Frontal cortex (tissue), 1 donor: ENCODE results near the gene DMRTC1. TPM values are rescaled to one million over a fixed set of nuclear protein-coding genes. Genes with fewer than 3 reads are reported as not detected.

Source experiments
- total RNA-seq: library from RNA; depleted of rRNA; stranded (reverse); fragments of >200 nt; gene quantifications from one replicate; pipeline ENCODE4 v1.2.3, GENCODE V29; 2014

DMRTC1 gene
- total RNA-seq, 1 donor from 2014 or later: not detected

Other genes starting within 250 kb of the DMRTC1 start
- 2.4 TPM for gene PHKA1, start 229.5 kb downstream of the DMRTC1 start, total RNA-seq
- gene DMRTC1B, start 166.9 kb downstream of the DMRTC1 start, total RNA-seq: 0.41 TPM
- gene FAM236B, start 161.2 kb downstream of the DMRTC1 start, total RNA-seq: not detected
- not detected for gene FAM236D, start 135.6 kb downstream of the DMRTC1 start, total RNA-seq
- gene FAM236C, start 31.2 kb downstream of the DMRTC1 start, total RNA-seq: not detected
- not detected for gene FAM236A, start 5.6 kb downstream of the DMRTC1 start, total RNA-seq
- gene PABPC1L2B, start 59.1 kb upstream of the DMRTC1 start, total RNA-seq: not detected
- gene PABPC1L2A, start 135.7 kb upstream of the DMRTC1 start, total RNA-seq: 1.6 TPM